ENCODE results near the gene POLK. TPM values are rescaled to one million over a fixed set of nuclear protein-coding genes. Genes with fewer than 3 reads are reported as not detected.
"Not testable (repeated sequence)": the region's sequence is repeated elsewhere in the genome, so short reads cannot be mapped to it uniquely, and the experiment has no call there.

The POLK gene
- total RNA-seq, 1 experiment from 2014 or later: 34.9 TPM

DNA sequence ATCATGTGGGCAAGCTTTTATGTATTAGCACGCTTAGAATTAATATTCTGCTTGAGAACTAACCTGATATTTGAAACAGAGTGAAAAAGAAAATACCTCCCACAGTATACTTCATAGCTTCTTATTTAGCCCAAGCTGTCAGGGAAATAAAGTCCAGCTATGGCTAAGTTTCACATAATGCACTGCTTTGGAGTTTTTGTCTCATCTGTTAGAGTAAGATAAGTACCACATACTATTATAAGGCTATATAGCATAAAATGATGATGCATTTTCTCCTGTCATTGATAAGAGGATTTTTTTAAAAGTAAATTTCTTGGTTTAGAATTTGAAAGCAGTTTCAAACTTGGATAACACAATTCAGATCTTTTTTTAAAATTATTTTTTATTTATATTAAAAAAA lies 97.2 kb downstream of the POLK start:
- intact Hi-C loops (cut with micrococcal nuclease; ENCODE audit: unreplicated experiment): no loop called here
- Mint-ChIP-seq H3K4me1 (ENCODE audit: low read depth, unreplicated experiment) (no peaks in the 10 kb centered on the region), H3K27me3 (ENCODE audit: unreplicated experiment) (no peaks in the 10 kb centered on the region), H3K36me3 (ENCODE audit: insufficient read depth, unreplicated experiment) (peaks cover 14% of the 10 kb centered on the region), H3K4me3 (ENCODE audit: low read depth, unreplicated experiment) (no peak overlapping the region), H3K9me3 (ENCODE audit: low read depth, unreplicated experiment) (no peaks in the 10 kb centered on the region), H3K27ac (ENCODE audit: unreplicated experiment) (no peak overlapping the region)
- CTCF ChIA-PET: interaction anchor here (0.9 kb wide), 1 partner anchor 73 kb away, joined by 3 read pairs; no protein-coding TSS in a partner anchor
- TF ChIP-seq CTCF (IDR thresholded peaks at IDR 0.05; ENCODE audit: unreplicated experiment): no peak
- BruUV-seq (replicated peaks): no TSS peak
- no peak for DNase-seq

DNA sequence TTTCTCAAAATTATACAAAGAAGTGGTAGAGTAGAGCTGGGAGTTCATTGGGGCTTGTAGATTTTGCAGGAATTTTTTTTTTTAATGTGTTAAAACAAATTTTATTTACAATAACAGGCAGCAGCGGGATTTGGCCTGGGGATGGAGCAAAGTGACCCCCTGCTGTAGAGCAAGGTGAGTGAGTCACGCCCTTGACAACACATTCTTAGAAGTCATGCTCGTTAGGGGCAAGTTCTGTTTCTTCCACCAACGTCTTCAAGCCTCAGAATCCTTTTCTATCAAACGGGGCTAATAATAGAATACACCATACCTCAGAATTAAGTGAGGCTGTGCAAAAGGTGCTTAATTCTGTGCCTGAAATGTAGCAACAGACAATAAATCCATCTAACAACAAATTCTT lies 98.5 kb downstream of the POLK start:
- H3K27me3 Mint-ChIP-seq (ENCODE audit: unreplicated experiment): no peaks in the 10 kb centered on the region
- CTCF ChIA-PET: no interaction called here
- TF ChIP-seq CTCF (IDR thresholded peaks at IDR 0.05; ENCODE audit: unreplicated experiment): no peak
- intact Hi-C loops (cut with micrococcal nuclease; ENCODE audit: unreplicated experiment): loop anchor here (2.0 kb wide), 1 partner anchor 59 kb away; no protein-coding TSS in a partner anchor
- no TSS peak for BruUV-seq (replicated peaks)
- H3K36me3 Mint-ChIP-seq (ENCODE audit: insufficient read depth, unreplicated experiment): peaks cover 14% of the 10 kb centered on the region
- no peak overlapping the region for H3K27ac Mint-ChIP-seq (ENCODE audit: unreplicated experiment)
- DNase-seq: no peak
- no peaks in the 10 kb centered on the region for H3K4me1 Mint-ChIP-seq (ENCODE audit: low read depth, unreplicated experiment)
- H3K4me3 Mint-ChIP-seq (ENCODE audit: low read depth, unreplicated experiment): no peak overlapping the region
- H3K9me3 Mint-ChIP-seq (ENCODE audit: low read depth, unreplicated experiment): no peaks in the 10 kb centered on the region

- H3K4me1 Mint-ChIP-seq (ENCODE audit: low read depth, unreplicated experiment); H3K27me3 Mint-ChIP-seq (ENCODE audit: unreplicated experiment); CTCF ChIA-PET; H3K9me3 Mint-ChIP-seq (ENCODE audit: low read depth, unreplicated experiment): not testable (repeated sequence)
- H3K36me3 Mint-ChIP-seq (ENCODE audit: insufficient read depth, unreplicated experiment): peaks cover 14% of the 10 kb centered on the region
- peak; percentile 41 for DNase-seq
- intact Hi-C loops (cut with micrococcal nuclease; ENCODE audit: unreplicated experiment): loop anchor here (2.0 kb wide), 1 partner anchor 58 kb away; no protein-coding TSS in a partner anchor
- H3K4me3 Mint-ChIP-seq (ENCODE audit: low read depth, unreplicated experiment): peak overlapping the region; percentile 72
- H3K27ac Mint-ChIP-seq (ENCODE audit: unreplicated experiment): peak overlapping the region; percentile 65
- BruUV-seq (replicated peaks): TSS peak; percentile 78
Measured at GRCh38 chr5:75610859-75611310, 99.2 kb downstream of the POLK start.

DNA sequence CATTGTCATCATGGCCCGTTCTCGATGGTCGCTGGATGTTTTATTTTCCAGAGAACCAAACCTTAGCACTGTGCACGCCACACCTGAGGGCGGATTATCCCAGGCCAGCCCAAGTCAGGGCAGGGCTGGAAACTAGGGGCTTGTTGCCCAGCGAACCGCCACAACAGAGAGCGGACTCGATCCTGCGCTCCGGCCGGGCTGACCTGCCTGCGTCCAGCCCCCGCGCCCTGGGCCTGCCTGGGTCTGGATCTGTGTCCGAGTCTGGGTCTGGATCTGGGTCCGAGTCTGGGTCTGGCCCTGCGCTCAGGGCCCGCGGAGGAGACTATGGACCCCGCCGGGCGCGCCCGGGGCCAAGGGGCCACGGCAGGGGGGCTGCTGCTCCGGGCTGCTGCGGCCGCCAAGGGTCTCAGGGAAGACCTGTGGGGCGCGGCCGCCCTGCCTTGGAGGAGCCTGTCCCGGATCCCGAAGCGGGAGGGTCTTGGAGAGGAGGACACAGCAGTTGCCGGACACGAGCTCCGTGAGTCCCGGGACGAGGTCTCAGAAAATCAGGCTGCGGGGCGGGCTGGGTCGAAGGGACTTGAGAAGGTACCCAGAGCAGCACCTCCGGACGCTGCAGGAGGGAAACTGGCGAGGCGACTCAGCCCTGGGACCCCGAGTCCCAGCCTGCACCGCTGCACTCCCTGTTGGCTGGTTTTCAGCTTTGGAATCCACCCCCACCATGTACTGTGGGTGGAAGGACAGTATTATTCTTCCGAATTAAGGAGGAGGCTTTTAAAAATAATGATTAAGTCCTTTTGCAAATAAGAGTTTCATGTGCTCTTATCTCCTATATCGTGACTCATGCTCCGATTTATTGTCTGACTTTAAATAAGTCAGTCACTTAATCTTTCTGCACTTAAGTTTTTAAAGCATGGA lies 99.9 kb downstream of the POLK start, which contains the start of gene ANKDD1B:
ANKDD1B (plus strand) TSS at position 143 of the 915 bp plus-strand sequence; CDS start at position 325, 182 bp downstream.
- peak within 1 kb of the TSS; percentile 65 for H3K27ac Mint-ChIP-seq (ENCODE audit: unreplicated experiment)
- no peaks in the 10 kb centered on the region for H3K4me1 Mint-ChIP-seq (ENCODE audit: low read depth, unreplicated experiment)
- DNase-seq: peak; percentile 57
- H3K27me3 Mint-ChIP-seq (ENCODE audit: unreplicated experiment): no peaks in the 10 kb centered on the region
- CTCF ChIA-PET: interaction anchor here (0.8 kb wide), 1 partner anchor 69 kb away, joined by 4 read pairs; no protein-coding TSS in a partner anchor
- BruUV-seq (replicated peaks): no TSS peak
- no peaks in the 10 kb centered on the region for H3K9me3 Mint-ChIP-seq (ENCODE audit: low read depth, unreplicated experiment)
- TF ChIP-seq CTCF (IDR thresholded peaks at IDR 0.05; ENCODE audit: unreplicated experiment): no peak
- H3K4me3 Mint-ChIP-seq (ENCODE audit: low read depth, unreplicated experiment): peak within 1 kb of the TSS; percentile 72
- peaks cover 14% of the 10 kb centered on the region for H3K36me3 Mint-ChIP-seq (ENCODE audit: insufficient read depth, unreplicated experiment)
- intact Hi-C loops (cut with micrococcal nuclease; ENCODE audit: unreplicated experiment): loop anchor here (2.0 kb wide), 1 partner anchor 57 kb away; no protein-coding TSS in a partner anchor

All from Calu3 (cell line).